ENCODE data around the gene FZR1. TPM values are rescaled to one million over a fixed set of nuclear protein-coding genes. Genes with fewer than 3 reads are reported as not detected.

FZR1 gene
- total RNA-seq (2014; rRNA removed; shearing (Covaris generic)) (39.8 and 61.2 TPM in 2 replicates), total RNA-seq (2022) (65.3 and 67.9 TPM in 2 replicates), Bru-seq, nascent RNA (percentile 53 among the genes with signal in this experiment), BruChase-seq, experiment 1, labeled RNA remaining after a 6-hour chase (percentile 62 among the genes with signal in this experiment), BruChase-seq, experiment 2, labeled RNA remaining after a 2-hour chase (percentile 61 among the genes with signal in this experiment)
- long read RNA-seq, full-length matches to known transcripts: 63 of 108 reads
- long read RNA-seq, partial matches to known transcripts: 18 of 108 reads
- long read RNA-seq, other reads (novel, unspliced or antisense): 27 of 108 reads

DNA sequence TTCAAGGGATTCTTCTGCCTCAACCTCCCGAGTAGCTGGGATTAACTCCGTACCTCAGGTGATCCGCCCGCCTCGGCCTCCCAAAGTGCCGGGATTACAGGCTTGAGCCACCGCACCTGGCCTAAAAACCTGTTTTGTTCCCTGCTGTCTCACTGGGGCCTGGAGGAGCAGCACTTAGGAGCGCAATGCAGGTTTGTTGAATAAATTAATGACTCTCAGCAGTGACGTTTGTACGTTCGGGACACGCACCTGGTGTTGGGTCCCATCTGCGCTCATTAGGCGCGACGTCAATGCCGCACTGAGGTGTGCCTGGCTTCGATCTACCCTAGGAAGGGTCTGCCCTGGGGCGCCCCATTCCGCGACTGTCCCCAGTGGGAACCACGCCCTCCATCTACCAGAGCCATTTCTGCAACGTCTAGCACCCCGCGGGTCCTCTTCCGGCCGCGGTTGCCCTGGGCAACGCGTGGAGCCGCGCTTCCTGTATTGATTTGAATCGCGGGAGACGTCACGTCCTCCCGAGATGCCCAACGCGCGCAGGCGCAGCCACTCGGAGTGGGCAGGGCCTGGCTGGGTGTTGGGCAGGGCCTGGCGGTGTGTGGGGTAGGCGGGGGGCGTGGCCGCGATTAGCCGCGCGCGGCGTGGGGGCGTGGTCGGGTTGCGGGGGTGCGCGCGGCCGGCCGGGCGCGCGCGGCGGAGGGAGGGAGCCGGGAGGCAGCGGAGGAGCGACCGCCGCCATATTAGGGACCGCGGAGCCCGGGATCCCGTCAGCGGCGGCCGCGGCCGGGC, at the start of gene FZR1:
FZR1 (plus strand) TSS at position 714 of the 786 bp plus-strand sequence. CDS start 16,679 bp downstream, outside the sequence.
- Histone ChIP-seq H3K9me2 (ENCODE audit: insufficient read depth, low read length) (no peaks in the 10 kb centered on the region), H3K4me2 (ENCODE audit: low read length) (peak within 1 kb of the TSS; percentile 91), H3K79me2 (ENCODE audit: insufficient read depth, low read depth, low read length) (peaks cover 31% of the 10 kb centered on the region), H3K36me3 (ENCODE audit: insufficient read depth, low read length) (peaks cover 24% of the 10 kb centered on the region; the same call in 1 of the 2 replicates), H3K4me3 (ENCODE audit: low read depth, low read length, poor library complexity, severe bottlenecking) (peak within 1 kb of the TSS; percentile 100), H3K9me3 (ENCODE audit: low read length) (no peaks in the 10 kb centered on the region), H2AFZ (ENCODE audit: low read length) (peak within 1 kb of the TSS; percentile 69), H3K4me1 (ENCODE audit: insufficient read depth, low read length, poor library complexity, severe bottlenecking) (peaks cover 25% of the 10 kb centered on the region), H4K20me1 (ENCODE audit: insufficient read depth, low read length) (0 out of 2 replicates have a peak, but pooled peaks cover 3% of the 10 kb centered on the region), H3K27ac (ENCODE audit: low read depth, low read length, poor library complexity, severe bottlenecking) (peak within 1 kb of the TSS; percentile 79)
- TF ChIP-seq, protein P1, sequence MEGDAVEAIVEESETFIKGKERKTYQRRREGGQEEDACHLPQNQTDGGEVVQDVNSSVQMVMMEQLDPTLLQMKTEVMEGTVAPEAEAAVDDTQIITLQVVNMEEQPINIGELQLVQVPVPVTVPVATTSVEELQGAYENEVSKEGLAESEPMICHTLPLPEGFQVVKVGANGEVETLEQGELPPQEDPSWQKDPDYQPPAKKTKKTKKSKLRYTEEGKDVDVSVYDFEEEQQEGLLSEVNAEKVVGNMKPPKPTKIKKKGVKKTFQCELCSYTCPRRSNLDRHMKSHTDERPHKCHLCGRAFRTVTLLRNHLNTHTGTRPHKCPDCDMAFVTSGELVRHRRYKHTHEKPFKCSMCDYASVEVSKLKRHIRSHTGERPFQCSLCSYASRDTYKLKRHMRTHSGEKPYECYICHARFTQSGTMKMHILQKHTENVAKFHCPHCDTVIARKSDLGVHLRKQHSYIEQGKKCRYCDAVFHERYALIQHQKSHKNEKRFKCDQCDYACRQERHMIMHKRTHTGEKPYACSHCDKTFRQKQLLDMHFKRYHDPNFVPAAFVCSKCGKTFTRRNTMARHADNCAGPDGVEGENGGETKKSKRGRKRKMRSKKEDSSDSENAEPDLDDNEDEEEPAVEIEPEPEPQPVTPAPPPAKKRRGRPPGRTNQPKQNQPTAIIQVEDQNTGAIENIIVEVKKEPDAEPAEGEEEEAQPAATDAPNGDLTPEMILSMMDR (conservative IDR thresholded peaks at IDR 0.05; ENCODE audit: low read length): no peak
- no peak for TF ChIP-seq EZH2phosphoT487 (IDR thresholded peaks at IDR 0.05; ENCODE audit: borderline replicate concordance, low read depth, low read length)
- BruUV-seq (replicated peaks): TSS peak; percentile 86
- intact Hi-C loops (cut with micrococcal nuclease; ENCODE audit: unreplicated experiment): loop anchor here (1.0 to 5.0 kb wide), 3 partner anchors 25 to 121 kb away; partner anchors contain the start of genes CACTIN, HMG20B and SMIM24
- ChIA-PET CTCF (ENCODE audit: unreplicated experiment) (no interaction called here), POLR2A (interaction anchor here (0.7 kb wide), 1 partner anchor 192 kb away, joined by 3 read pairs; no protein-coding TSS in a partner anchor)
- DNase-seq (ENCODE audit: low spot score): peak; percentile 99

DNA sequence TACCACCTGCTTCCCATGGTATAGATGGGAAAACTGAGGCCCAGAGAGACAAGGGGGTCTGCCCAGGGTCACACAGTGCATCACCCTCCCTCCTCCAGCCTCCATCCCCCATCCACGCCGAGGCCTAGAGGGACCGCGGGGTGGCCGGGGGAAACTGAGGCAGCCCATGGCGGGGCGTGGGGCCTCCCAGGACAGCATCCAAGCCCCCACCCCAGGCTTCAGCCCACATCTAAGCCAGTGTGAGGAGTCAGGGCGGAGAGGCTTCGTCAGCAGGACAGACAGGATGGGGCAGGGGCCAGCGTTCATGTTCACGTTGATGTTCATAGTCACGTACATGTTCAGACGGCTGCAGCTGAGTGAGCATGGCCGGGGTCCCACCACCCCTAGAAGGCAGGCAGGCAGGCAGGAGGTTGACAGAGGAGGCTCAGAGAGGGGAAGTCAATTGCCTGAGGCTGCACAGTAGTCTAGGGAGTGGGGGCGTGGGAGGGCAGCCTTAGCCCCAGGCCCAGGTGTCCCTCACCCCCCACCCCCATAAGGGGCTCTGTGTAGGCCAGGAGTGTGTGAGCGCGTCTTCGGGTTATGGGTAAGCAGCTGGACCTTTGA, 49.1 kb upstream of the FZR1 start:
- no peaks in the 10 kb centered on the region for H3K4me1 ChIP-seq (ENCODE audit: insufficient read depth, low read length, poor library complexity, severe bottlenecking)
- no peak overlapping the region for H2AFZ ChIP-seq (ENCODE audit: low read length)
- POLR2A ChIA-PET: no interaction called here
- no peaks in the 10 kb centered on the region for H3K36me3 ChIP-seq (ENCODE audit: insufficient read depth, low read length)
- H3K9me2 ChIP-seq (ENCODE audit: insufficient read depth, low read length): no peaks in the 10 kb centered on the region
- no peak overlapping the region for H3K27ac ChIP-seq (ENCODE audit: low read depth, low read length, poor library complexity, severe bottlenecking)
- no peaks in the 10 kb centered on the region for H3K9me3 ChIP-seq (ENCODE audit: low read length)
- H3K79me2 ChIP-seq (ENCODE audit: insufficient read depth, low read depth, low read length): no peaks in the 10 kb centered on the region
- no peaks in the 10 kb centered on the region for H4K20me1 ChIP-seq (ENCODE audit: insufficient read depth, low read length)
- no peak for TF ChIP-seq EZH2phosphoT487 (IDR thresholded peaks at IDR 0.05; ENCODE audit: borderline replicate concordance, low read depth, low read length)
- TF ChIP-seq, protein P1 (conservative IDR thresholded peaks at IDR 0.05; ENCODE audit: low read length): no peak
- BruUV-seq (replicated peaks): no TSS peak
- CTCF ChIA-PET (ENCODE audit: unreplicated experiment): no interaction called here
- no peak overlapping the region for H3K4me3 ChIP-seq (ENCODE audit: low read depth, low read length, poor library complexity, severe bottlenecking)
- no peak overlapping the region for H3K4me2 ChIP-seq (ENCODE audit: low read length)
- intact Hi-C loops (cut with micrococcal nuclease; ENCODE audit: unreplicated experiment): no loop called here
- DNase-seq (ENCODE audit: low spot score): no peak

Data from OCI-LY7 (cell line).